Panc1 (cell line): Measurements from ENCODE around the gene FGA. TPM values are rescaled to one million over a fixed set of nuclear protein-coding genes. Genes with fewer than 3 reads are reported as not detected.

Experiments
- ATAC-seq: fragments of 200-7000 bp; cut with Tn5 transposase; 2 replicates; pipeline ENCODE4 v1.9.1; 2020; ENCODE audit warnings: mild to moderate bottlenecking, moderate library complexity
- BruUV-seq: library from RNA; stranded (reverse); fragments of 400-500 nt; replicated peaks from 2 replicates; lab custom pipeline; 2021; lab: Mats Ljungman, UMichigan
- CTCF ChIA-PET: fragments of 300-600 bp; sonication (Branson Sonifier 250); formaldehyde crosslinking; loops from one replicate; lab custom pipeline; 2022; ENCODE audit warnings: antibody characterized with exemption; lab: Charles Lee
- POLR2A ChIA-PET: fragments of 300-600 bp; sonication (Branson Sonifier 250); formaldehyde crosslinking; loops from one replicate; lab custom pipeline; 2022; ENCODE audit warnings: antibody characterized with exemption; lab: Charles Lee
- DNase-seq: peaks from one replicate; pipeline ENCODE4 v3.0.0-alpha.2; 2010; ENCODE audit warnings: low read depth, low spot score
- H3K27ac ChIP-seq: 2 replicates; pipeline ENCODE4 v1.5.1; 2011; ENCODE audit warnings: mild to moderate bottlenecking, low read length, inconsistent platforms
- H3K27me3 ChIP-seq: fragments of 200-500 bp; sonication (Bioruptor generic); 2 replicates; pipeline ENCODE4 v1.6.0; 2014; ENCODE audit warnings: low read length, inconsistent platforms; ENCODE audit not compliant: control insufficient read depth, insufficient read depth
- H3K36me3 ChIP-seq: fragments of 200-500 bp; sonication (Bioruptor generic); 2 replicates; pipeline ENCODE4 v1.5.1; 2014; ENCODE audit warnings: inconsistent platforms, mild to moderate bottlenecking, low read length, moderate library complexity; ENCODE audit not compliant: control insufficient read depth, insufficient read depth
- H3K4me1 ChIP-seq: 2 replicates; pipeline ENCODE4 v1.5.1; 2011; ENCODE audit warnings: inconsistent platforms, mild to moderate bottlenecking, low read length, moderate library complexity; ENCODE audit not compliant: control insufficient read depth, insufficient read depth
- H3K4me3 ChIP-seq, 2 experiments: 2 replicates each; pipeline ENCODE4 v1.5.1; 2011 to 2012; ENCODE audit warnings: low read depth in 2 of 2, low read length in 2 of 2, mild to moderate bottlenecking in 2 of 2, inconsistent platforms in 1 of 2, moderate library complexity in 1 of 2
- H3K9me3 ChIP-seq: fragments of 200-500 bp; sonication (Bioruptor generic); 2 replicates; pipeline ENCODE4 v1.5.1; 2014; ENCODE audit warnings: low read depth, mild to moderate bottlenecking, inconsistent platforms, low read length, moderate library complexity; ENCODE audit not compliant: control insufficient read depth, insufficient read depth
- POLR2AphosphoS5 ChIP-seq: IDR thresholded peaks from 2 replicates; pipeline ENCODE4 v1.6.1; 2012; ENCODE audit warnings: mild to moderate bottlenecking, low read depth, low read length, moderate library complexity
- SIN3A ChIP-seq: IDR thresholded peaks from 2 replicates; pipeline ENCODE4 v1.6.1; 2012; ENCODE audit warnings: low read depth, mild to moderate bottlenecking, low read length, moderate library complexity, borderline replicate concordance; ENCODE audit not compliant: insufficient read depth
- TCF7L2 ChIP-seq: IDR thresholded peaks from 2 replicates; pipeline ENCODE4 v1.6.1; 2011; ENCODE audit warnings: mild to moderate bottlenecking, low read depth, low read length, inconsistent platforms
- in situ Hi-C: cut with HindIII; loops from 2 replicates; pipeline ENCODE4 v1.10.0; 2016; ENCODE audit warnings: low sequenced_read_pairs, low pct_unique_long_range_greater_than_20kb
- intact Hi-C: fragments of 100-400 bp; cut with micrococcal nuclease; formaldehyde crosslinking; loops from one replicate; pipeline ENCODE4 v1.10.0; 2022; ENCODE audit not compliant: unreplicated experiment
- total RNA-seq: library from RNA; stranded (reverse); gene quantifications from one replicate; pipeline ENCODE4 v1.2.1, GENCODE V29; 2021; ENCODE audit not compliant: unreplicated experiment
- TF ChIP-seq, protein P1 (sequence below): fragments of 450-650 bp; IDR thresholded peaks from 2 replicates; pipeline ENCODE4 v1.5.1; 2017; ENCODE audit warnings: mild to moderate bottlenecking
- TF ChIP-seq, protein P2 (sequence below), 2 experiments: IDR thresholded peaks; 2 replicates each; pipeline ENCODE4 v1.6.1; 2011 to 2012; ENCODE audit warnings: low read depth in 2 of 2, control low read depth in 1 of 2, low read length in 1 of 2, mild to moderate bottlenecking in 1 of 2, moderate library complexity in 1 of 2; ENCODE audit not compliant: insufficient read depth in 1 of 2

Gene FGA
- total RNA-seq, 1 experiment from 2014 or later = 2.7 TPM

DNA sequence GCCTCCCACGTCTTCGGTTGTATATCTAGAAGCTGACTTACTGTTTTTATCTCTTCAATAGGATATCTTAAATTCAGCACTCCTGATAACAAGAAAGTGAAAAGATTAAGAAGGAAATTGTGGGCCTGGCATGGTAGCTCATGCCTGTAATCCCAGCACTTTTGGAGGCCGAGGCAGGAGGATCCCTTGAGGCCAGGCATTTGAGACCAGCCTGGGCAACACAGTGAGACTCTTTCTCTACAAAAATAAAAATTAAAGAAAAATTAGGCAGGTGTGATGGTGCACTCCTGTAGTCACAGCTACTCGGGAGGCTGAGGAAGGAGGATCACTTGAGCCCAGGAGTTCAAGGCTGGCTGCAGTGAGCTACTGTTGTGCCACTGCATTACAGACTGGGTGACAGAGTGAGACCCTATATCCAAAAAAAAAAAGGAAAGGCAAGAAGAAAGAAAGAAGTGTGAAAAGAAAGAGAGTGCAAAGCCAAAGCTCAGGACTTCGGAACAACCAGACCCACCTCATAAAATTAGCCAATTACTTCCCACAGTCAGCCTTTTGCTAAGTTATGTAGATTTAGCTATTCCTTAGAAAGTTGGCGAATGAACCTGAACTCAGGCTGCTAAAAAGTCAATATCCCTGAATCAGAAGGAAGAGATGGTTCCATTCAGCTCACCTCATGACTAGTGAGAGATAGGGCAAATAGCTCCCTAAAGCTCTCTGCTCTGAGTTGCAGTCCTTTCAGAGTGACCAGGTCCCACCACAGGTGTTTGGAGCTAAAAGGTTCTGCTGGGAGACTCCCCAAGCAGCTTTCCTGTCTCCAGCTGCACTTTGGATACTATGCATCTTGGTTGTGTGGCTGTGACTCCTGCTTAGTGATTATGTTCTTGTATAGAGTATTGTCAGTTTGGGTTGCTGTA is 12.7 kb upstream of the FGA start:
- POLR2A ChIA-PET = no interaction called here
- H3K9me3 ChIP-seq = no peaks in the 10 kb centered on the region
- H3K27ac ChIP-seq = no peak overlapping the region
- in situ Hi-C loops (no loop called here), intact Hi-C loops (no loop called here)
- no TSS peak for BruUV-seq
- H3K4me3 ChIP-seq = no peak overlapping the region
- H3K36me3 ChIP-seq = no peaks in the 10 kb centered on the region
- H3K4me1 ChIP-seq = no peaks in the 10 kb centered on the region
- ATAC-seq = no peak
- TF ChIP-seq, protein P1, sequence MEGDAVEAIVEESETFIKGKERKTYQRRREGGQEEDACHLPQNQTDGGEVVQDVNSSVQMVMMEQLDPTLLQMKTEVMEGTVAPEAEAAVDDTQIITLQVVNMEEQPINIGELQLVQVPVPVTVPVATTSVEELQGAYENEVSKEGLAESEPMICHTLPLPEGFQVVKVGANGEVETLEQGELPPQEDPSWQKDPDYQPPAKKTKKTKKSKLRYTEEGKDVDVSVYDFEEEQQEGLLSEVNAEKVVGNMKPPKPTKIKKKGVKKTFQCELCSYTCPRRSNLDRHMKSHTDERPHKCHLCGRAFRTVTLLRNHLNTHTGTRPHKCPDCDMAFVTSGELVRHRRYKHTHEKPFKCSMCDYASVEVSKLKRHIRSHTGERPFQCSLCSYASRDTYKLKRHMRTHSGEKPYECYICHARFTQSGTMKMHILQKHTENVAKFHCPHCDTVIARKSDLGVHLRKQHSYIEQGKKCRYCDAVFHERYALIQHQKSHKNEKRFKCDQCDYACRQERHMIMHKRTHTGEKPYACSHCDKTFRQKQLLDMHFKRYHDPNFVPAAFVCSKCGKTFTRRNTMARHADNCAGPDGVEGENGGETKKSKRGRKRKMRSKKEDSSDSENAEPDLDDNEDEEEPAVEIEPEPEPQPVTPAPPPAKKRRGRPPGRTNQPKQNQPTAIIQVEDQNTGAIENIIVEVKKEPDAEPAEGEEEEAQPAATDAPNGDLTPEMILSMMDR = no peak
- TF ChIP-seq POLR2AphosphoS5 (no peak), TCF7L2 (no peak), SIN3A (no peak)
- TF ChIP-seq, protein P2, sequence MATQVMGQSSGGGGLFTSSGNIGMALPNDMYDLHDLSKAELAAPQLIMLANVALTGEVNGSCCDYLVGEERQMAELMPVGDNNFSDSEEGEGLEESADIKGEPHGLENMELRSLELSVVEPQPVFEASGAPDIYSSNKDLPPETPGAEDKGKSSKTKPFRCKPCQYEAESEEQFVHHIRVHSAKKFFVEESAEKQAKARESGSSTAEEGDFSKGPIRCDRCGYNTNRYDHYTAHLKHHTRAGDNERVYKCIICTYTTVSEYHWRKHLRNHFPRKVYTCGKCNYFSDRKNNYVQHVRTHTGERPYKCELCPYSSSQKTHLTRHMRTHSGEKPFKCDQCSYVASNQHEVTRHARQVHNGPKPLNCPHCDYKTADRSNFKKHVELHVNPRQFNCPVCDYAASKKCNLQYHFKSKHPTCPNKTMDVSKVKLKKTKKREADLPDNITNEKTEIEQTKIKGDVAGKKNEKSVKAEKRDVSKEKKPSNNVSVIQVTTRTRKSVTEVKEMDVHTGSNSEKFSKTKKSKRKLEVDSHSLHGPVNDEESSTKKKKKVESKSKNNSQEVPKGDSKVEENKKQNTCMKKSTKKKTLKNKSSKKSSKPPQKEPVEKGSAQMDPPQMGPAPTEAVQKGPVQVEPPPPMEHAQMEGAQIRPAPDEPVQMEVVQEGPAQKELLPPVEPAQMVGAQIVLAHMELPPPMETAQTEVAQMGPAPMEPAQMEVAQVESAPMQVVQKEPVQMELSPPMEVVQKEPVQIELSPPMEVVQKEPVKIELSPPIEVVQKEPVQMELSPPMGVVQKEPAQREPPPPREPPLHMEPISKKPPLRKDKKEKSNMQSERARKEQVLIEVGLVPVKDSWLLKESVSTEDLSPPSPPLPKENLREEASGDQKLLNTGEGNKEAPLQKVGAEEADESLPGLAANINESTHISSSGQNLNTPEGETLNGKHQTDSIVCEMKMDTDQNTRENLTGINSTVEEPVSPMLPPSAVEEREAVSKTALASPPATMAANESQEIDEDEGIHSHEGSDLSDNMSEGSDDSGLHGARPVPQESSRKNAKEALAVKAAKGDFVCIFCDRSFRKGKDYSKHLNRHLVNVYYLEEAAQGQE (IDR thresholded peaks at IDR 0.05; ENCODE audit: insufficient read depth in 1 of 2, low read depth in 2 of 2, low read length in 1 of 2) = no peak
- DNase-seq = no peak
- CTCF ChIA-PET = no interaction called here
- no peaks in the 10 kb centered on the region for H3K27me3 ChIP-seq

- no peak overlapping the region for H3K4me3 ChIP-seq
- H3K27ac ChIP-seq = no peak overlapping the region
- no peaks in the 10 kb centered on the region for H3K27me3 ChIP-seq
- DNase-seq = no peak
- no TSS peak for BruUV-seq
- ATAC-seq = no peak
- intact Hi-C loops (no loop called here), in situ Hi-C loops (no loop called here)
- ChIA-PET POLR2A (no interaction called here), CTCF (no interaction called here)
- no peaks in the 10 kb centered on the region for H3K9me3 ChIP-seq
- H3K36me3 ChIP-seq = no peaks in the 10 kb centered on the region
- no peaks in the 10 kb centered on the region for H3K4me1 ChIP-seq
- TF ChIP-seq SIN3A (no peak), POLR2AphosphoS5 (no peak), TCF7L2 (no peak)
- TF ChIP-seq, protein P2 (IDR thresholded peaks at IDR 0.05; ENCODE audit: insufficient read depth in 1 of 2, low read depth in 2 of 2, low read length in 1 of 2) = no peak
- TF ChIP-seq, protein P1 = no peak
These were observed 12.0 kb upstream of the FGA start for GRCh38 chr4:154602404-154603020.
